Fibroblast of lung (primary cell): ENCODE data around the gene SYNE1. TPM values are rescaled to one million over a fixed set of nuclear protein-coding genes. Genes with fewer than 3 reads are reported as not detected.
A peak's percentile ranks its signal among the peaks of the same experiment; 100 is the strongest.

Experiments used
- DNase-seq, 2 donors: peaks; one replicate each; pipeline versions ENCODE4 v3.0.0 to v3.0.0-alpha.2; 2010; ENCODE audit warnings: low read depth in 2 of 2
- H2AFZ ChIP-seq: 2 replicates; pipeline ENCODE4 v1.5.1; 2012; ENCODE audit warnings: low read length, control low read depth, inconsistent platforms
- H3K27ac ChIP-seq: 2 replicates; pipeline ENCODE4 v1.5.1; 2011; ENCODE audit warnings: low read length, control low read depth; ENCODE audit not compliant: insufficient read depth
- H3K27me3 ChIP-seq: 2 replicates; pipeline ENCODE4 v1.5.1; 2011; ENCODE audit warnings: mild to moderate bottlenecking, low read length; ENCODE audit not compliant: control insufficient read depth, insufficient read depth
- H3K36me3 ChIP-seq: 2 replicates; pipeline ENCODE4 v1.5.1; 2011; ENCODE audit warnings: low read length; ENCODE audit not compliant: control insufficient read depth, insufficient read depth
- H3K4me1 ChIP-seq: 2 replicates; pipeline ENCODE4 v1.5.1; 2011; ENCODE audit warnings: low read length; ENCODE audit not compliant: control insufficient read depth, insufficient read depth; ENCODE audit errors: extremely low read depth
- H3K4me2 ChIP-seq: 2 replicates; pipeline ENCODE4 v1.5.1; 2011; ENCODE audit warnings: low read length, control low read depth; ENCODE audit not compliant: insufficient read depth; ENCODE audit errors: extremely low read depth
- H3K4me3 ChIP-seq, 4 experiments: fragments of 200-600 bp in 1 of 4; sonication (generic) in 1 of 4; replicated peaks in 1 of 4; 2 replicates each; pipeline ENCODE4 v1.5.1; 2011 to 2016; ENCODE audit warnings: low read length in 4 of 4, low read depth in 3 of 4, mild to moderate bottlenecking in 3 of 4, control low read depth in 2 of 4, inconsistent platforms in 1 of 4, mixed read lengths in 1 of 4; ENCODE audit not compliant: insufficient read depth in 1 of 4; ENCODE audit errors: control extremely low read depth in 1 of 4
- H3K79me2 ChIP-seq: 2 replicates; pipeline ENCODE4 v1.5.1; 2012; ENCODE audit warnings: mild to moderate bottlenecking, low read length, inconsistent platforms; ENCODE audit not compliant: control insufficient read depth, insufficient read depth
- H3K9ac ChIP-seq: 2 replicates; pipeline ENCODE4 v1.5.1; 2011; ENCODE audit warnings: mild to moderate bottlenecking, low read length, control low read depth; ENCODE audit not compliant: insufficient read depth
- H3K9me3 ChIP-seq: 2 replicates; pipeline ENCODE4 v1.5.1; 2012; ENCODE audit warnings: low read depth, low read length; ENCODE audit not compliant: control insufficient read depth, insufficient read depth
- H4K20me1 ChIP-seq: 2 replicates; pipeline ENCODE4 v1.5.1; 2011; ENCODE audit warnings: low read length; ENCODE audit not compliant: control insufficient read depth, insufficient read depth; ENCODE audit errors: extremely low read depth
- EZH2 ChIP-seq: IDR thresholded peaks from 2 replicates; pipeline ENCODE4 v1.5.1; 2012; ENCODE audit warnings: low read length, control low read depth, mild to moderate bottlenecking; ENCODE audit errors: missing control alignments
- polyA plus RNA-seq, 2 donors: library from polyadenylated mRNA; depleted of rRNA in 1 of 2; stranded (reverse) in 1 of 2; unstranded in 1 of 2; fragments of >200 nt; gene quantifications; 2 replicates each; pipeline ENCODE4 v1.2.1, GENCODE V29; 2011 to 2012; ENCODE audit warnings: missing spikeins in 1 of 2
- total RNA-seq: library from RNA; depleted of rRNA; stranded (reverse); fragments of >200 nt; gene quantifications from 2 replicates; pipeline ENCODE4 v1.2.1, GENCODE V29; 2014
- TF ChIP-seq, protein P1 (sequence below), 2 donors: IDR thresholded peaks in 1 of 2; conservative IDR thresholded peaks in 1 of 2; 1 replicate in 1 of 2; 2 replicates in 1 of 2; pipeline ENCODE4 v1.5.1; 2011 to 2012; ENCODE audit warnings: low read length in 2 of 2, control low read depth in 1 of 2, inconsistent platforms in 1 of 2, low read depth in 1 of 2, mild to moderate bottlenecking in 1 of 2

SYNE1 gene
- total and polyA plus RNA-seq, 2 donors (not counting 1 experiment from before 2014, with no cell fraction given), result 21.7 to 219 TPM

DNA sequence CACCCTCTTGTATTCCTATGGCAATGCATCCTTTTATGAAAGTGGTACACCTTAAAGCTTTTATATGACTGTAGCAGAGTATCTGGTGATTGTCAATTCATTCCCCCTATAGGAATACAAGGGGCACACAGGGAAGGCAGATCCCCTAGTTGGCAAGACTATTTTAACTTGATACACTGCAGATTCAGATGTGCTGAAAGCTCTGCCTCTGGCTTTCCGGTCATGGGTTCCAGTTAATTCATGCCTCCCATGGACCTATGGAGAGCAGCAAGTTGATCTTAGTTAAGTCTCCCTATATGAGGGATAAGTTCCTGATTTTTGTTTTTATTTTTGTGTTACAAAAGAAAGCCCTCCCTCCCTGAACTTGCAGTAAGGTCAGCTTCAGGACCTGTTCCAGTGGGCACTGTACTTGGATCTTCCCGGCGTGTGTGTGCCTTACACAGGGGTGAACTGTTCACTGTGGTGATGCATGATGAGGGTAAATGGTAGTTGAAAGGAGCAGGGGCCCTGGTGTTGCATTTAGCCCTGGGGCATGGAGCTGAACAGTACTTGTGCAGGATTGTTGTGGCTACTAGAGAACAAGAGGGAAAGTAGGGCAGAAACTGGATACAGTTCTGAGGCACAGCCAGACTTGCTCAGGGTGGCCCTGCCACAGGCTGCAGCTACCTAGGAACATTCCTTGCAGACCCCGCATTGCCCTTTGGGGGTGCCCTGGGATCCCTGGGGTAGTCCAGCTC lies 537.5 kb downstream of the SYNE1 start:
- H3K79me2 ChIP-seq, result no peaks in the 10 kb centered on the region
- peaks cover 16% of the 10 kb centered on the region for H3K4me1 ChIP-seq
- no peak overlapping the region for H3K4me3 ChIP-seq
- no peaks in the 10 kb centered on the region for H3K36me3 ChIP-seq
- TF ChIP-seq EZH2, result no peak
- no peak overlapping the region for H3K9ac ChIP-seq
- no peak for DNase-seq
- H3K9me3 ChIP-seq, result peaks cover 2% of the 10 kb centered on the region
- H3K4me2 ChIP-seq, result no peak overlapping the region
- no peak overlapping the region for H3K27ac ChIP-seq
- peak overlapping the region; percentile 49 for H2AFZ ChIP-seq
- H4K20me1 ChIP-seq, result no peaks in the 10 kb centered on the region
- H3K27me3 ChIP-seq, result no peaks in the 10 kb centered on the region

DNA sequence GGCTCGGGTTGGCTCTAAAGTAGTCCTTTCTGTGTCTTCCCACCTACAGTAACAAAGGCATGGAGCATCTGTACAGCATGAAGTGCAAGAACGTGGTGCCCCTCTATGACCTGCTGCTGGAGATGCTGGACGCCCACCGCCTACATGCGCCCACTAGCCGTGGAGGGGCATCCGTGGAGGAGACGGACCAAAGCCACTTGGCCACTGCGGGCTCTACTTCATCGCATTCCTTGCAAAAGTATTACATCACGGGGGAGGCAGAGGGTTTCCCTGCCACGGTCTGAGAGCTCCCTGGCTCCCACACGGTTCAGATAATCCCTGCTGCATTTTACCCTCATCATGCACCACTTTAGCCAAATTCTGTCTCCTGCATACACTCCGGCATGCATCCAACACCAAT lies 538.5 kb downstream of the SYNE1 start:
- Histone ChIP-seq H3K79me2 (no peaks in the 10 kb centered on the region), H3K27ac (no peak overlapping the region), H3K4me2 (no peak overlapping the region), H3K9ac (no peak overlapping the region), H3K4me3 (no peak overlapping the region), H3K36me3 (no peaks in the 10 kb centered on the region), H4K20me1 (no peaks in the 10 kb centered on the region), H3K4me1 (peaks cover 17% of the 10 kb centered on the region), H2AFZ (no peak overlapping the region), H3K9me3 (peaks cover 2% of the 10 kb centered on the region), H3K27me3 (no peaks in the 10 kb centered on the region)
- no peak for DNase-seq
- TF ChIP-seq EZH2, result no peak
- TF ChIP-seq, protein P1, sequence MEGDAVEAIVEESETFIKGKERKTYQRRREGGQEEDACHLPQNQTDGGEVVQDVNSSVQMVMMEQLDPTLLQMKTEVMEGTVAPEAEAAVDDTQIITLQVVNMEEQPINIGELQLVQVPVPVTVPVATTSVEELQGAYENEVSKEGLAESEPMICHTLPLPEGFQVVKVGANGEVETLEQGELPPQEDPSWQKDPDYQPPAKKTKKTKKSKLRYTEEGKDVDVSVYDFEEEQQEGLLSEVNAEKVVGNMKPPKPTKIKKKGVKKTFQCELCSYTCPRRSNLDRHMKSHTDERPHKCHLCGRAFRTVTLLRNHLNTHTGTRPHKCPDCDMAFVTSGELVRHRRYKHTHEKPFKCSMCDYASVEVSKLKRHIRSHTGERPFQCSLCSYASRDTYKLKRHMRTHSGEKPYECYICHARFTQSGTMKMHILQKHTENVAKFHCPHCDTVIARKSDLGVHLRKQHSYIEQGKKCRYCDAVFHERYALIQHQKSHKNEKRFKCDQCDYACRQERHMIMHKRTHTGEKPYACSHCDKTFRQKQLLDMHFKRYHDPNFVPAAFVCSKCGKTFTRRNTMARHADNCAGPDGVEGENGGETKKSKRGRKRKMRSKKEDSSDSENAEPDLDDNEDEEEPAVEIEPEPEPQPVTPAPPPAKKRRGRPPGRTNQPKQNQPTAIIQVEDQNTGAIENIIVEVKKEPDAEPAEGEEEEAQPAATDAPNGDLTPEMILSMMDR (conservative IDR thresholded peaks at IDR 0.05 in 1 of 2, IDR thresholded peaks at IDR 0.05 in 1 of 2; ENCODE audit: low read depth in 1 of 2, low read length in 2 of 2), result no peak

DNA sequence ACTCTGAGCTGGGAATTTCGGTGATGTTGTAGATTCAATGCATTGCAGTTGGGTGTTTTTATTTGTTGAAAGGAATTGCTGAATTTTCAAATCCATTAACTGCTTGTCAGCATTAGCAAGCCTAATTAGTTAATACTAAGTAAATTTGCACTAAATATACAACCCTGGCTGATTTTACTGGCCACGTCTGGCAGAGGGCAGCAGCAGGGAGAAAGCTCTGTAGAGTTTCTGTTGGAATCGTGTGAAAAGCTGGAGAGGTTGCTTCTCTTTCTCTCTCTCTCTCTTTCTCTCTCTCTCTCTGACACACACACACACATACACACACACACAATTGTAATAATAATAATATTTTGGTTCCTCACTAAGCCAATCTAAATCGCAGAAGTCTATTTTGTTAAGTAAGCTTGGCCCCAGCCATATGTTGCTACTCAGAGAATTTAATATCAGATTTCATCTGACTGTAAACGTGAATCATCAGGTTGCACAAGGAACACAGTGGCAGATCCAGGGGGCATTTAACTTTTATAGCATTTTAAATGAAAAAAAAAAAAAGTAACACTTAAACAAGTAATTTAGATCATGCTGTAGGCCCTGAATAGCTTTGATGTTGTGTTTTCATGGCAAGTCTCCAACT lies 540.2 kb downstream of the SYNE1 start:
- Histone ChIP-seq H3K4me1 (peaks cover 17% of the 10 kb centered on the region), H3K4me2 (peak overlapping the region; percentile 33), H3K27ac (peak overlapping the region; percentile 33), H3K27me3 (no peaks in the 10 kb centered on the region), H3K79me2 (no peaks in the 10 kb centered on the region), H3K36me3 (no peaks in the 10 kb centered on the region), H3K9ac (no peak overlapping the region), H2AFZ (no peak overlapping the region), H4K20me1 (no peaks in the 10 kb centered on the region), H3K9me3 (peaks cover 2% of the 10 kb centered on the region), H3K4me3 (no peak overlapping the region)
- DNase-seq, result peak; percentile 86 to 97
- TF ChIP-seq EZH2, result no peak
- TF ChIP-seq, protein P1 (conservative IDR thresholded peaks at IDR 0.05 in 1 of 2, IDR thresholded peaks at IDR 0.05 in 1 of 2; ENCODE audit: low read depth in 1 of 2, low read length in 2 of 2), result peak; percentile 24 to 42
